Measurements from ENCODE around the gene STK11IP. TPM values are rescaled to one million over a fixed set of nuclear protein-coding genes. Genes with fewer than 3 reads are reported as not detected.

The STK11IP gene
- total RNA-seq, 1 experiment from 2014 or later, result 39.9 TPM

- POLR2A ChIA-PET, result interaction anchor here (0.6 to 1.0 kb wide), 2 partner anchors 24 to 52 kb away, joined by 3 read pairs; no protein-coding TSS in a partner anchor
- no peak overlapping the region for H3K27ac Mint-ChIP-seq
- H3K4me1 Mint-ChIP-seq, result peaks cover 27% of the 10 kb centered on the region
- peaks cover 6% of the 10 kb centered on the region; the same call in 1 of the 2 replicates for H3K27me3 Mint-ChIP-seq (ENCODE audit: low read depth)
- TF ChIP-seq SMAD4 (CRISPR knock-in tag; IDR thresholded peaks at IDR 0.05), result no peak
- TF ChIP-seq USF2 (CRISPR knock-in tag; IDR thresholded peaks at IDR 0.05), result no peak
- no peak for TF ChIP-seq ZNF512 (CRISPR knock-in tag; IDR thresholded peaks at IDR 0.05; ENCODE audit: borderline replicate concordance)
- CTCF ChIA-PET, result interaction anchor here (0.6 to 6.8 kb wide), 44 partner anchors 8 to 254 kb away, joined by 3 to 72 read pairs (median 4); partner anchors contain the start of genes CHPF, INHA, OBSL1 and SLC4A3
- DNase-seq (ENCODE audit: low spot score) (no peak), ATAC-seq (no peak)
- no peaks in the 10 kb centered on the region for H3K36me3 Mint-ChIP-seq
- no peaks in the 10 kb centered on the region for H3K9me3 Mint-ChIP-seq
- no peak overlapping the region for H3K4me3 Mint-ChIP-seq
Observed at GRCh38 chr2:219643084-219643473, 45.4 kb downstream of the STK11IP start.

- Mint-ChIP-seq H3K4me3 (no peak overlapping the region), H3K36me3 (no peaks in the 10 kb centered on the region), H3K27ac (no peak overlapping the region; the same call in 1 of the 2 replicates), H3K4me1 (peaks cover 27% of the 10 kb centered on the region), H3K27me3 (ENCODE audit: low read depth) (peaks cover 6% of the 10 kb centered on the region; the same call in 1 of the 2 replicates), H3K9me3 (no peaks in the 10 kb centered on the region)
- POLR2A ChIA-PET, result interaction anchor here (1.0 kb wide), 1 partner anchor 9 kb away, joined by 3 read pairs; no protein-coding TSS in a partner anchor
- no peak for TF ChIP-seq MAX (CRISPR knock-in tag; IDR thresholded peaks at IDR 0.05)
- TF ChIP-seq NFYB (CRISPR knock-in tag; conservative IDR thresholded peaks at IDR 0.05; ENCODE audit: low read depth), result peak; percentile 64
- TF ChIP-seq ZBTB43 (CRISPR knock-in tag; IDR thresholded peaks at IDR 0.05), result no peak
- no peak for TF ChIP-seq CBFB (CRISPR knock-in tag; IDR thresholded peaks at IDR 0.05; ENCODE audit: low read depth)
- no peak for TF ChIP-seq RELA (CRISPR knock-in tag; IDR thresholded peaks at IDR 0.05; ENCODE audit: borderline replicate concordance)
- ATAC-seq (peak; percentile 13), DNase-seq (ENCODE audit: low spot score) (peak; percentile 59)
- CTCF ChIA-PET, result interaction anchor here (1.4 to 6.8 kb wide), 6 partner anchors 13 to 106 kb away, joined by 3 to 72 read pairs (median 18); partner anchors contain the start of gene SLC4A3
Observed at GRCh38 chr2:219643788-219644398, 46.2 kb downstream of the STK11IP start.

- DNase-seq (ENCODE audit: low spot score) (no peak), ATAC-seq (no peak)
- ChIA-PET CTCF (interaction anchor here (0.6 to 6.8 kb wide), 10 partner anchors 24 to 119 kb away, joined by 3 to 72 read pairs (median 6); no protein-coding TSS in a partner anchor), POLR2A (interaction anchor here (0.7 to 1.0 kb wide), 2 partner anchors 10 to 27 kb away, joined by 3 to 7 read pairs; no protein-coding TSS in a partner anchor)
- H3K4me3 Mint-ChIP-seq, result no peak overlapping the region
- H3K36me3 Mint-ChIP-seq, result no peaks in the 10 kb centered on the region
- H3K27me3 Mint-ChIP-seq (ENCODE audit: low read depth), result peaks cover 6% of the 10 kb centered on the region; the same call in 1 of the 2 replicates
- peaks cover 27% of the 10 kb centered on the region for H3K4me1 Mint-ChIP-seq
- no peaks in the 10 kb centered on the region for H3K9me3 Mint-ChIP-seq
- H3K27ac Mint-ChIP-seq, result no peak overlapping the region
- no peak for TF ChIP-seq SP1 (CRISPR knock-in tag; conservative IDR thresholded peaks at IDR 0.05)
- no peak for TF ChIP-seq GRHL2 (CRISPR knock-in tag; IDR thresholded peaks at IDR 0.05; ENCODE audit: insufficient replicate concordance, severe bottlenecking)
- no peak for TF ChIP-seq ZNF317 (CRISPR knock-in tag; IDR thresholded peaks at IDR 0.05; ENCODE audit: borderline replicate concordance, low read depth)
- TF ChIP-seq ZNF121 (CRISPR knock-in tag; IDR thresholded peaks at IDR 0.05), result no peak
- TF ChIP-seq MLX (CRISPR knock-in tag; IDR thresholded peaks at IDR 0.05), result no peak
- no peak for TF ChIP-seq FOXP1 (CRISPR knock-in tag; IDR thresholded peaks at IDR 0.05; ENCODE audit: borderline replicate concordance)
- TF ChIP-seq ZNF281 (CRISPR knock-in tag; IDR thresholded peaks at IDR 0.05), result no peak
- no peak for TF ChIP-seq ATF6 (CRISPR knock-in tag; IDR thresholded peaks at IDR 0.05)
Observed at GRCh38 chr2:219644801-219645480, 47.3 kb downstream of the STK11IP start.
